ES-I3 (cell line): ENCODE measurements around the gene RTN4RL2.

Experiments used
- H3K36me3 ChIP-seq: 2 replicates; pipeline ENCODE4 v1.6.1; 2013; ENCODE audit warnings: mild to moderate bottlenecking, low read length, control low read depth, moderate library complexity; ENCODE audit not compliant: insufficient read depth
- H3K4me1 ChIP-seq: 2 replicates; pipeline ENCODE4 v1.6.1; 2013; ENCODE audit warnings: mild to moderate bottlenecking, control low read depth, low read length; ENCODE audit not compliant: insufficient read depth
- H3K9ac ChIP-seq: 2 replicates; pipeline ENCODE4 v1.6.1; 2013; ENCODE audit warnings: low read depth, mild to moderate bottlenecking, low read length, moderate library complexity
- H3K9me3 ChIP-seq: 2 replicates; pipeline ENCODE4 v1.6.1; 2013; ENCODE audit warnings: mild to moderate bottlenecking, low read length, moderate library complexity; ENCODE audit not compliant: control insufficient read depth, insufficient read depth

The RTN4RL2 gene

DNA sequence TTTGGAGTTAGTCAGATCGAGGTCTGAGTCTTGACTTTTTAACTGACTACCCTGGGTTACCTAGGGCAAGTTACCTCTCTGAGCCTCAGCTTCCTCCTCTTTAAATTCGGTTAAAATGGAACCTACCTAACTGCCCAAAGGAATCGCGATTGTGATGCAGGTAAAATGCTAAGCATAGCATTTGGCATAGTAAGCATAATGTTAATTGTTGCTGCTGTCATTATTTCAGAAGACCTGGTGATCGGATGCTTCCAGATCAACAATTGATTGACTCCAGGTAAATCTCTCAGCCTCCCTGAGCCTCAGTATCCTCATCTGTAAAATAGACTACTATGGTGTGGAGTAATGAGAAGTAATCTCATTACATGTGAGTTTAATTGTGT is 55.7 kb downstream of the RTN4RL2 start:
- no peaks in the 10 kb centered on the region for H3K36me3 ChIP-seq
- no peaks in the 10 kb centered on the region for H3K9me3 ChIP-seq
- H3K9ac ChIP-seq, result peak overlapping the region; percentile 58
- H3K4me1 ChIP-seq, result peaks cover 6% of the 10 kb centered on the region; the same call in 1 of the 2 replicates

DNA sequence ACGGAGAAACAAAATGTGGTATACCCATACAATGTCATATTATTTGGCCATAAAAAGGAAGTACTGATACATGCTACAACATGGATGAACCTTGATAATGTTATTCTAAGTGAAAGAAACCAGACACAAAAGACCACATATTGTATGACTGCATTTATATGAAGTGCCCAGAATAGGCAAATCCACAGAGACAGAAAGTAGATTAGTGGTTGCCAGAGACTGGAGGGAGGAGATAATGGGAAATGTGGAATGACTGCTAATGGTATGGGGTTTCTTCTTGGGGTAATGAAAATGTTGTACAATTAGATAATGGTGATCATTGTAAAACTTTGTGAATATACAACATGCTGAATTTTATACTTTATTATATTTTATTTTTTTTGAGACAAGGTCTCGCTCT is 60.8 kb downstream of the RTN4RL2 start:
- H3K9ac ChIP-seq, result no peak overlapping the region
- H3K9me3 ChIP-seq, result peaks cover 4% of the 10 kb centered on the region; the same call in 1 of the 2 replicates
- H3K36me3 ChIP-seq, result peaks cover 4% of the 10 kb centered on the region
- peaks cover 5% of the 10 kb centered on the region; the same call in 1 of the 2 replicates for H3K4me1 ChIP-seq

DNA sequence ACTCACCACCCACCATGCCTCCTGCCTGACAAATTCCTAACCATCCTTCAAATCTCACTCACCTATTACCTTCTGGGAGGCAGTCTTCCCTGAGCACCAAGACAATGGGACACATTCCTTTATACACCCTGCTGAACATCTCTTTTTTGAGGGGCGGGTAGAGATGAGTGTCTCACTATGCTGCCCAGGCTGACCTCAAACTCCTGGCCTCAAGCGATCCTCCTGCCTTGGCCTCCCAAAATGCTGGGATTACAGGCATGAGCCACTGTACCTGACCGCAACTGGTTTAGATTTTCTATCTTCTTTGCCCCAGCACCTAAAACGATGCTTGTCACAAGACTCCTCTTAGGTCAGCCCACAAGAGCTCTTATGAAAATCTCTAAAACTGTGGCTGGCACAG is 63.1 kb downstream of the RTN4RL2 start:
- peaks cover 4% of the 10 kb centered on the region; the same call in 1 of the 2 replicates for H3K9me3 ChIP-seq
- H3K9ac ChIP-seq, result no peak overlapping the region
- peaks cover 4% of the 10 kb centered on the region for H3K36me3 ChIP-seq
- H3K4me1 ChIP-seq, result peaks cover 11% of the 10 kb centered on the region
